ENCODE measurements around the gene MGAT1.
A peak's percentile ranks its signal among the peaks of the same experiment; 100 is the strongest.
"Not testable (repeated sequence)": the region's sequence is repeated elsewhere in the genome, so short reads cannot be mapped to it uniquely, and the experiment has no call there.

The MGAT1 gene

DNA sequence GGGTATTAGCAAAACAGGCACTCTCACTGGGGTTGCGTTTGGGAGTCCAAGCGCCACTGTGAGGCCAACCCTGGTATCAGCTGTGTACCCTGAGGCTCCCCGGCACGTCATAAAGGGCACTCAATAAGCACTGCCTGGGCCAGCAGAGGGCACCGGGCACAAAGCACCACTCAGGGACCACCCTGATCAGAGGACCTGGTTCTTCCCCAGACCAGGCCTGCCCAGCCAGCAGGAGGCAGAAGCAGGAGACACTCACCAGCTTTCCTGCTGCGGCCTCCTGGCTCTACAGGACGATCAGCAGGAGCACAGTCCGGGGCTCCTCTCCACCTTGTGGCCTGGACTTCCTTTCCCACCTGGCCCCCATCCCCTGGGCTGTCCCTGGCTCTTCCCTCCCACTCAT lies 12.6 kb downstream of the MGAT1 start:
- ATAC-seq (ENCODE audit: insufficient read depth, low read depth), result peak; percentile 56; the same call in 2 of the 3 replicates
- peaks cover 59% of the 10 kb centered on the region for H3K36me3 ChIP-seq (ENCODE audit: insufficient read depth, low read length)
- no peaks in the 10 kb centered on the region for H3K4me1 ChIP-seq (ENCODE audit: insufficient read depth, low read length)

DNA sequence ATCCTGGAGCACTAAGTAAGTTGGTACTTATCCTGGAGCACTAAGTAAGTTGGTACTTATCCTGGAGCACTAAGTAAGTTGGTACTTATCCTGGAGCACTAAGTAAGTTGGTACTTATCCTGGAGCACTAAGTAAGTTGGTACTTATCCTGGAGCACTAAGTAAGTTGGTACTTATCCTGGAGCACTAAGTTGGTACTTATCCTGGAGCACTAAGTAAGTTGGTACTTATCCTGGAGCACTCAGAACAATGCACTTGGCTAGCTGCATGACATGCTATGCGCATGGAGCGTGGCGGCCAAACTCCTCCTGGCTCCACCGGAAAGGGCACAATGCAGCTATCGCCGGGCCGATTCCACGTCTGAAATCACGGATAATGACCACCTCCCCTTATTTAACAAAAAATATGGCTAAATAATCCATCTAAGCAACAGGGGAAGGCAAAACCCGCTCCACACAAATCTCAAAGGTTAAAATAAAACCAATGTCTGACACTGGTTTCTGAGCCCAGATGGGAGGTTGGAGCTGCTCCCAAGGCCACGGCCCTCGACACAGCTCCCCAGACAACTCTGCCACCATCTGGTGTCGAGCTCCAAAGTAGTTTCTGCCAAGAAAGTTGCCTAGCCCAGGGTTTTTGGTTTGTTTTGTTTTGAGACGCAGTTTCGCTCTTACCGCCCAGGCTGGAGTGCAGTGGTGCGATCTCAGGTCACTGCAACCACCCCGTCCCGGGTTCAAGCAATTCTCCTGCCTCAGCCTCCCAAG lies 13.8 kb downstream of the MGAT1 start:
- H3K4me1 ChIP-seq (ENCODE audit: insufficient read depth, low read length); H3K9ac ChIP-seq (ENCODE audit: low read depth, low read length); DNase-seq; H3K9me3 ChIP-seq (ENCODE audit: insufficient read depth, low read length, severe bottlenecking); H3K27ac ChIP-seq (ENCODE audit: low read length); ATAC-seq (ENCODE audit: insufficient read depth, low read depth); H3K4me3 ChIP-seq (ENCODE audit: low read depth in 1 of 2, low read length in 2 of 2); H3K27me3 ChIP-seq (ENCODE audit: insufficient read depth, low read length, poor library complexity); H3K4me2 ChIP-seq (ENCODE audit: insufficient read depth, low read length); H2AFZ ChIP-seq (ENCODE audit: low read depth, low read length): not testable (repeated sequence)
- H3K36me3 ChIP-seq (ENCODE audit: insufficient read depth, low read length), result peaks cover 53% of the 10 kb centered on the region
- peaks cover 53% of the 10 kb centered on the region for H4K20me1 ChIP-seq (ENCODE audit: insufficient read depth, low read length)
- peaks cover 36% of the 10 kb centered on the region for H3K79me2 ChIP-seq (ENCODE audit: insufficient read depth, low read length)

More for the DNA sequence above, 12.6 kb downstream of the MGAT1 start:
- Histone ChIP-seq H3K27me3 (ENCODE audit: insufficient read depth, low read length, poor library complexity) (no peaks in the 10 kb centered on the region), H3K4me2 (ENCODE audit: insufficient read depth, low read length) (no peak overlapping the region), H4K20me1 (ENCODE audit: insufficient read depth, low read length) (peaks cover 62% of the 10 kb centered on the region), H3K4me3 (ENCODE audit: low read depth in 1 of 2, low read length in 2 of 2) (no peak overlapping the region), H3K9ac (ENCODE audit: low read depth, low read length) (no peak overlapping the region), H3K9me3 (ENCODE audit: insufficient read depth, low read length, severe bottlenecking) (no peaks in the 10 kb centered on the region), H3K79me2 (ENCODE audit: insufficient read depth, low read length) (peaks cover 47% of the 10 kb centered on the region), H3K27ac (ENCODE audit: low read length) (no peak overlapping the region), H2AFZ (ENCODE audit: low read depth, low read length) (no peak overlapping the region)
- TF ChIP-seq, protein P1, sequence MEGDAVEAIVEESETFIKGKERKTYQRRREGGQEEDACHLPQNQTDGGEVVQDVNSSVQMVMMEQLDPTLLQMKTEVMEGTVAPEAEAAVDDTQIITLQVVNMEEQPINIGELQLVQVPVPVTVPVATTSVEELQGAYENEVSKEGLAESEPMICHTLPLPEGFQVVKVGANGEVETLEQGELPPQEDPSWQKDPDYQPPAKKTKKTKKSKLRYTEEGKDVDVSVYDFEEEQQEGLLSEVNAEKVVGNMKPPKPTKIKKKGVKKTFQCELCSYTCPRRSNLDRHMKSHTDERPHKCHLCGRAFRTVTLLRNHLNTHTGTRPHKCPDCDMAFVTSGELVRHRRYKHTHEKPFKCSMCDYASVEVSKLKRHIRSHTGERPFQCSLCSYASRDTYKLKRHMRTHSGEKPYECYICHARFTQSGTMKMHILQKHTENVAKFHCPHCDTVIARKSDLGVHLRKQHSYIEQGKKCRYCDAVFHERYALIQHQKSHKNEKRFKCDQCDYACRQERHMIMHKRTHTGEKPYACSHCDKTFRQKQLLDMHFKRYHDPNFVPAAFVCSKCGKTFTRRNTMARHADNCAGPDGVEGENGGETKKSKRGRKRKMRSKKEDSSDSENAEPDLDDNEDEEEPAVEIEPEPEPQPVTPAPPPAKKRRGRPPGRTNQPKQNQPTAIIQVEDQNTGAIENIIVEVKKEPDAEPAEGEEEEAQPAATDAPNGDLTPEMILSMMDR (IDR thresholded peaks at IDR 0.05; ENCODE audit: borderline replicate concordance, extremely low read depth, low read length, poor library complexity, severe bottlenecking), result peak; percentile 44
- no peak for TF ChIP-seq EZH2 (IDR thresholded peaks at IDR 0.05; ENCODE audit: borderline replicate concordance, low read depth, low read length, severe bottlenecking)
- DNase-seq, result peak; percentile 30

DNA sequence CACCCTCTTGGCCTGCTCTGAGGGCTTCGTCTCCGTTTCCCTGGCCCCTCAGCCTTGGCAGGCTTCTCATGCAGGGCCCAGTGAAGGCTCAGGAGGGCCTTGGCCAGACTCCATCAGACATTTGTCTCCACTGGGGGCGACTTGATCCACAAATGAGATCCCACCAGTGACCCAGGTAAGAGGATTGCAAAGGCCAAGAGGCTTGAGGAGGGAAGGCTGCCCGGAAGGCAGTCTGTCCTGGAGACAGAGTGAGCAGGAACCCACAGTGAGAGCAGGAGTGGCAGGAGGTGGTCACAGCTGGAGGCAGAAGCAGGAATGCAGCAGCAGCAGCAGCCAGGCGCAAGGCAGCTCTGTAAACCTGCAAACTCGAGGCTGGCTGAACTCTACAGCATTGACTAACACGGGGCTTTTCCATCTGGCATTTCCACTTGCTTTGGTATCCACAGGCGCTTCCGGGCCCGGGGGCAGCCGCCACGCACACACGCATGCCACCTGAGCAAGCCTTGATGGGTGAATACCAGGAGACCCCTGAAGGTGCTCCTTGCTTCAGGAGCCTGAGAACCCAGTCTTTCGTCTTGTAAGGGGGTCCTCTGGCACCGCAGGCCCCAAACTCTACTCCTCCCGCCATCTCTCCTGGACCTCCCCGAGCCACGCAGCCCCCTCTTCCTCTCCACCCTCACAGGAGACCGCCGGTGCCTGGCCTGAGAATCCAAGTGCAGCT lies 14.7 kb downstream of the MGAT1 start:
- Histone ChIP-seq H3K79me2 (ENCODE audit: insufficient read depth, low read length) (peaks cover 26% of the 10 kb centered on the region), H3K36me3 (ENCODE audit: insufficient read depth, low read length) (peaks cover 46% of the 10 kb centered on the region), H3K4me1 (ENCODE audit: insufficient read depth, low read length) (no peaks in the 10 kb centered on the region), H3K4me3 (ENCODE audit: low read depth in 1 of 2, low read length in 2 of 2) (no peak overlapping the region), H3K9me3 (ENCODE audit: insufficient read depth, low read length, severe bottlenecking) (no peaks in the 10 kb centered on the region), H3K27me3 (ENCODE audit: insufficient read depth, low read length, poor library complexity) (no peaks in the 10 kb centered on the region), H4K20me1 (ENCODE audit: insufficient read depth, low read length) (peaks cover 46% of the 10 kb centered on the region), H3K4me2 (ENCODE audit: insufficient read depth, low read length) (no peak overlapping the region), H2AFZ (ENCODE audit: low read depth, low read length) (no peak overlapping the region), H3K9ac (ENCODE audit: low read depth, low read length) (no peak overlapping the region), H3K27ac (ENCODE audit: low read length) (no peak overlapping the region)
- DNase-seq (no peak), ATAC-seq (ENCODE audit: insufficient read depth, low read depth) (no peak)
- TF ChIP-seq, protein P1 (IDR thresholded peaks at IDR 0.05; ENCODE audit: borderline replicate concordance, extremely low read depth, low read length, poor library complexity, severe bottlenecking), result no peak
- no peak for TF ChIP-seq EZH2 (IDR thresholded peaks at IDR 0.05; ENCODE audit: borderline replicate concordance, low read depth, low read length, severe bottlenecking)
